Large intestine (tissue), 3 donors: ENCODE measurements around the gene PIP5K1B. TPM values are rescaled to one million over a fixed set of nuclear protein-coding genes. Genes with fewer than 3 reads are reported as not detected.

Experiments used
- DNase-seq, 2 donors: peaks; one replicate each; pipeline versions ENCODE4 v3.0.0 to v3.0.0-alpha.2; 2013
- H3K27ac ChIP-seq: one replicate; pipeline ENCODE4 v1.5.1; 2013; ENCODE audit warnings: low read length
- H3K27me3 ChIP-seq: 2 replicates; pipeline ENCODE4 v1.6.1; 2013; ENCODE audit warnings: low read length; ENCODE audit not compliant: control insufficient read depth, insufficient read depth
- H3K36me3 ChIP-seq: 2 replicates; pipeline ENCODE4 v1.6.1; 2013; ENCODE audit warnings: low read length; ENCODE audit not compliant: control insufficient read depth, insufficient read depth
- H3K4me1 ChIP-seq: one replicate; pipeline ENCODE4 v1.6.1; 2013; ENCODE audit warnings: low read length; ENCODE audit not compliant: control insufficient read depth, insufficient read depth
- H3K4me3 ChIP-seq: one replicate; pipeline ENCODE4 v1.5.1; 2013; ENCODE audit warnings: low read length
- H3K9me3 ChIP-seq: one replicate; pipeline ENCODE4 v1.6.1; 2013; ENCODE audit warnings: mild to moderate bottlenecking, low read depth, low read length, moderate library complexity; ENCODE audit not compliant: control insufficient read depth
- WGBS: methylation state at CpG from one replicate; pipeline ENCODE4 v1.1.5; 2013; ENCODE audit warnings: low lambda C conversion rate; ENCODE audit not compliant: insufficient coverage; 5-methylcytosine and 5-hydroxymethylcytosine counted together
- polyA plus RNA-seq: library from polyadenylated mRNA; unstranded; fragments of 120-200 nt; gene quantifications from one replicate; pipeline ENCODE4 v1.2.1, GENCODE V29; 2013

PIP5K1B gene
- polyA plus RNA-seq, 1 donor, result 57.9 TPM

DNA sequence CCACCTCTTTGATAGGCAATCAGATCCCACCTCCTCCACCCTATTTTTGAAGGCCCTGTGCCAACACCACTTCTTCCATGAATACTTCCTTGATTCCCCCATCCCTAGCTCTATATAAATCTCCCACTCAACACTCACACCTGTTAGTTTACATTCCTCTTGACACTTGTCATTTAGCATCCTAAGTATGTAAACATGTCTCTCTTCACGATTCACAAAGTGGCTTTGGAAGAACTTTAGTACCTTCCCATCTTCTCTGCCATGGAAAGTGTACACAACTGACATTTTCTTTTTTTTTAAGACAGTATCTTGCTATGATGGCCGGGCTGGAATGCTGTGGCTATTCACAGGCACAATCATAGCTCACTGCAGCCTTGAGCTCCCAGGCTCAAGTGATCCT lies 329.0 kb downstream of the PIP5K1B start:
- Histone ChIP-seq H3K4me3 (no peak overlapping the region), H3K27ac (no peak overlapping the region), H3K36me3 (no peaks in the 10 kb centered on the region), H3K27me3 (no peaks in the 10 kb centered on the region), H3K9me3 (no peaks in the 10 kb centered on the region), H3K4me1 (peaks cover 8% of the 10 kb centered on the region)
- WGBS, result no CpG with 5 or more reads among the region's 2 CpGs
- DNase-seq, result no peak

- no peaks in the 10 kb centered on the region for H3K36me3 ChIP-seq
- H3K27me3 ChIP-seq, result no peaks in the 10 kb centered on the region
- peak within 1 kb of the TSS; percentile 69 for H3K4me3 ChIP-seq
- H3K9me3 ChIP-seq, result no peaks in the 10 kb centered on the region
- H3K4me1 ChIP-seq, result peaks cover 8% of the 10 kb centered on the region
- peak; percentile 81 to 90 for DNase-seq
- no CpG with 5 or more reads among the region's 75 CpGs for WGBS
- H3K27ac ChIP-seq, result peak within 1 kb of the TSS; percentile 44
Observed at GRCh38 chr9:69035438-69036308, 330.6 kb downstream of the PIP5K1B start, which contains the start of gene FXN. Gene FXN (plus strand): TSS chr9:69035752. CDS start chr9:69035783, 31 bp downstream.

GRCh38 chr9:69036309-69036708 lies 331.3 kb downstream of the PIP5K1B start:
- H3K36me3 ChIP-seq, result no peaks in the 10 kb centered on the region
- H3K9me3 ChIP-seq, result no peaks in the 10 kb centered on the region
- H3K4me3 ChIP-seq, result peak overlapping the region; percentile 69
- H3K4me1 ChIP-seq, result peaks cover 8% of the 10 kb centered on the region
- WGBS, result no CpG with 5 or more reads among the region's 14 CpGs
- peak overlapping the region; percentile 44 for H3K27ac ChIP-seq
- no peak for DNase-seq
- no peaks in the 10 kb centered on the region for H3K27me3 ChIP-seq

- Histone ChIP-seq H3K27ac (no peak overlapping the region), H3K4me1 (peaks cover 8% of the 10 kb centered on the region), H3K36me3 (no peaks in the 10 kb centered on the region), H3K27me3 (no peaks in the 10 kb centered on the region), H3K9me3 (no peaks in the 10 kb centered on the region), H3K4me3 (peak overlapping the region; percentile 69)
- peak in 1 of 2 donors; percentile 16 for DNase-seq
- WGBS, result 50% methylated on average over 2 of the region's 10 CpGs
Observed at GRCh38 chr9:69036799-69037198, 331.8 kb downstream of the PIP5K1B start.

- DNase-seq, result no peak
- H3K27ac ChIP-seq, result no peak overlapping the region
- no peaks in the 10 kb centered on the region for H3K36me3 ChIP-seq
- H3K9me3 ChIP-seq, result no peaks in the 10 kb centered on the region
- no peaks in the 10 kb centered on the region for H3K27me3 ChIP-seq
- no peak overlapping the region for H3K4me3 ChIP-seq
- peaks cover 5% of the 10 kb centered on the region for H3K4me1 ChIP-seq
- WGBS, result no CpG with 5 or more reads among the region's 2 CpGs
Observed at GRCh38 chr9:69040646-69041045, 335.6 kb downstream of the PIP5K1B start.

- WGBS, result 51% methylated on average over 2 of the region's 9 CpGs
- DNase-seq, result no peak
- peaks cover 19% of the 10 kb centered on the region for H3K36me3 ChIP-seq
- no peaks in the 10 kb centered on the region for H3K27me3 ChIP-seq
- no peak overlapping the region for H3K4me3 ChIP-seq
- H3K4me1 ChIP-seq, result no peaks in the 10 kb centered on the region
- H3K9me3 ChIP-seq, result no peaks in the 10 kb centered on the region
- no peak overlapping the region for H3K27ac ChIP-seq
Observed at GRCh38 chr9:69044240-69045219, 339.5 kb downstream of the PIP5K1B start.

DNA sequence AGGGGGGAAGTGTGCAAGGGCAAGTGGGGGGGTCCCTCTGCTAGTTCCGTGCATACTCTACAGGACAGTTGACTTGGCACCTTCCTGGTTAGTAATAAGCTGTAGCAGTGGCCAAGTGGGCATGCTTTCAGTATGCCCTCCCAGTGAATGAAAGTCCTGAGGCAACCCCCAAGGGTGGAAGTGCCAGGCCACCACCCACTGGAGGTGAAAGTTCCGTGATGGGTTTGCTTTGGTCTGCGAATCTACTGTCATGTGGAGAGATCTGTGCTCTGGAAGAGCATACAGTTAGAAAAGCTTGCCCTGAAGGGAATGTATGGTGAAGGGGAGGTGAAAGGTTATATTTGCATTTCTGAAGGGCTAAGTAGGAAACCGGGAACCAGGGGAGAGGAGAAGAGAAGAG lies 340.8 kb downstream of the PIP5K1B start:
- 20% methylated on average over 1 of the region's 4 CpGs for WGBS
- Histone ChIP-seq H3K27me3 (no peaks in the 10 kb centered on the region), H3K4me1 (no peaks in the 10 kb centered on the region), H3K4me3 (no peak overlapping the region), H3K27ac (no peak overlapping the region), H3K9me3 (no peaks in the 10 kb centered on the region), H3K36me3 (peaks cover 19% of the 10 kb centered on the region)
- no peak for DNase-seq

GRCh38 chr9:69046723-69047122 lies 341.7 kb downstream of the PIP5K1B start:
- no peaks in the 10 kb centered on the region for H3K9me3 ChIP-seq
- H3K27ac ChIP-seq, result no peak overlapping the region
- DNase-seq, result no peak
- H3K4me1 ChIP-seq, result no peaks in the 10 kb centered on the region
- H3K27me3 ChIP-seq, result no peaks in the 10 kb centered on the region
- no peak overlapping the region for H3K4me3 ChIP-seq
- H3K36me3 ChIP-seq, result peaks cover 19% of the 10 kb centered on the region
- no CpG with 5 or more reads among the region's 4 CpGs for WGBS

GRCh38 chr9:69047371-69047770 lies 342.3 kb downstream of the PIP5K1B start:
- DNase-seq, result no peak
- no peaks in the 10 kb centered on the region for H3K27me3 ChIP-seq
- no CpG with 5 or more reads among the region's 4 CpGs for WGBS
- H3K27ac ChIP-seq, result no peak overlapping the region
- no peaks in the 10 kb centered on the region for H3K9me3 ChIP-seq
- no peaks in the 10 kb centered on the region for H3K4me1 ChIP-seq
- peaks cover 19% of the 10 kb centered on the region for H3K36me3 ChIP-seq
- H3K4me3 ChIP-seq, result no peak overlapping the region

DNA sequence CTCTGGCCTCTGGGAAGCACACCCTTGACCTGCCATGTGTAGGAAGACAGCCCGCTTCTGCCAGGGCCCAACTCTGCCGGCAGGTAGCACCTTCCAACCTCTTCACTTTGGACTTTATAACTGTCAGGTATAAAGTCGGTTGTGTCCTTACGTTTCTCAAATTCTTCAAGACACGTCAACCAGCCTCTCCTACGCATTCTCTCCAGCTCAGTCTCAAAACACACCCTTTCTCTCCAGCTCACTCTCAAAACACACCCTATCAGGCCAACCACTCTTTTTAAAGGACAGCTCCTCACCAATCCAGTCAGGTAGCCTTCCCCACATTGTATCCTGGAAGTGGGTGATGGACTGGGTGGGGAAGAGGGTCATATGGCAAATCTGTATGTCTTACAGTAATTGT lies 344.1 kb downstream of the PIP5K1B start:
- Histone ChIP-seq H3K4me1 (no peaks in the 10 kb centered on the region), H3K27me3 (no peaks in the 10 kb centered on the region), H3K27ac (no peak overlapping the region), H3K36me3 (peaks cover 19% of the 10 kb centered on the region), H3K9me3 (no peaks in the 10 kb centered on the region), H3K4me3 (no peak overlapping the region)
- no peak for DNase-seq
- WGBS, result 100% methylated on average over 1 of the region's 6 CpGs
